Esophagus muscularis mucosa (tissue), 4 donors: ENCODE measurements around the gene MCM5. TPM values are rescaled to one million over a fixed set of nuclear protein-coding genes. Genes with fewer than 3 reads are reported as not detected.

Experiments used
- DNase-seq: peaks from one replicate; pipeline ENCODE4 v3.0.0-alpha.2; 2017; ENCODE audit errors: extremely low spot score
- H3K27ac ChIP-seq, 4 donors: fragments of 200-600 bp; sonication (generic); replicated peaks in 1 of 4; 1 replicate in 3 of 4; 2 replicates in 1 of 4; pipeline ENCODE4 v1.5.1; 2016 to 2019; ENCODE audit warnings: mild to moderate bottlenecking in 1 of 4
- H3K27me3 ChIP-seq, 4 donors: fragments of 200-600 bp; sonication (generic); one replicate each; pipeline versions ENCODE4 v1.5.1 to v1.6.0; 2016 to 2019
- H3K36me3 ChIP-seq, 4 donors: fragments of 200-600 bp; sonication (generic); one replicate each; pipeline ENCODE4 v1.5.1; 2016 to 2019
- H3K4me1 ChIP-seq, 4 donors: fragments of 200-600 bp; sonication (generic); one replicate each; pipeline ENCODE4 v1.5.1; 2016 to 2019
- H3K4me3 ChIP-seq, 4 donors: fragments of 200-600 bp; sonication (generic); 1 replicate in 2 of 4; 2 replicates in 2 of 4; pipeline ENCODE4 v1.5.1; 2016 to 2019; ENCODE audit warnings: mild to moderate bottlenecking in 4 of 4, moderate library complexity in 1 of 4
- H3K9me3 ChIP-seq, 4 donors: fragments of 200-600 bp; sonication (generic); 1 replicate in 3 of 4; 2 replicates in 1 of 4; pipeline ENCODE4 v1.5.1; 2016 to 2019
- EP300 ChIP-seq: sonication (generic); formaldehyde crosslinking; IDR thresholded peaks from one replicate; pipeline ENCODE4 v1.6.1; 2017; ENCODE audit warnings: antibody characterized with exemption
- POLR2A ChIP-seq: fragments of 450-650 bp; IDR thresholded peaks from one replicate; pipeline ENCODE4 v1.6.1; 2017; ENCODE audit warnings: antibody characterized with exemption, moderate library complexity, mild to moderate bottlenecking, low read depth
- POLR2AphosphoS5 ChIP-seq, 2 donors: sonication (generic); formaldehyde crosslinking; IDR thresholded peaks; one replicate each; pipeline ENCODE4 v1.6.1; 2017; ENCODE audit warnings: antibody characterized with exemption in 2 of 2
- WGBS: methylation state at CpG from one replicate; pipeline ENCODE4 v1.1.5; 2018; 5-methylcytosine and 5-hydroxymethylcytosine counted together
- intact Hi-C: fragments of 100-400 bp; cut with DNase I; formaldehyde crosslinking; loops from one replicate; pipeline ENCODE4 v1.15.1; 2023
- total RNA-seq, 4 donors: library from RNA; depleted of rRNA; stranded (reverse); fragments of >200 nt; gene quantifications; one replicate each; pipeline versions ENCODE4 v1.1.0 to v1.2.1, GENCODE V29; 2016
- TF ChIP-seq, protein P1 (sequence below), 3 experiments: fragments of 200-600 bp in 2 of 3; fragments of 450-650 bp in 1 of 3; sonication (generic) in 2 of 3; IDR thresholded peaks; one replicate each; pipeline ENCODE4 v1.5.1; 2017 to 2019; ENCODE audit warnings: antibody characterized with exemption in 3 of 3, mild to moderate bottlenecking in 2 of 3, moderate library complexity in 1 of 3

The MCM5 gene
- total RNA-seq, 4 donors from 2014 or later = 9.1 to 22.2 (median 16.4) TPM

DNA sequence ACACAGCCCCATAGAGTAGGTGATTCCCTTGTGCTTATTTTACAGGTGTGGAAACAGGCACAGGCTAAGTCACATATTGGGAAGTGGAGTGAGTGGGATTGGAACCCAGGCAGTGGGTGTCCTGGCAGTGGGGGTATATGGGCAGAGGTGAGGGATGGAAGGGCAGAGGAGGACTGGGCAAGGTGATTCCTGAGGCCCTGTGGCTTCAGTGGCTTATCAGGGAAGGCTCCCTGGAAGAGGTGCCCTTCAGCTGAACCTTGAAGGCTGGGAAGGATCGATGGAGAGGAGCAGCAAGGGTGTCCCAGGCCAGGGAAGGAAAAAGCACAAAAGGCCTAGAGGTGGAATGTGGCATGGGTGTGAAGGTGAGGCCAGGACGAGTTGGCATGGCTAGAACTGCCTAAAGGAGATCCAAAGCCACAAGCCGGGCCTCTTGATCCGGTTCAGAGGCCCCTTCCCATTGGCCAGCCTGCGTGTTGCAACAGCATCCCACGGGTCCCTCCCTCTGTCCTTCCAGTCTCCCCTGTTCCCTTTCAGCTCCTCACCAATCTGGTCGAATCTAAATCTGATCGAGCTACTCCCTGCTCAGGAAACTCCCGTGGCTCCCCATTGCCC, 41.7 kb downstream of the MCM5 start:
- Histone ChIP-seq H3K4me3 (no peak overlapping the region), H3K9me3 (no peaks in the 10 kb centered on the region), H3K27ac (no peak overlapping the region), H3K4me1 (peaks cover 0 to 19% (median 14%) of the 10 kb centered on the region in 4 donors), H3K27me3 (no peaks in the 10 kb centered on the region), H3K36me3 (no peaks in the 10 kb centered on the region)
- WGBS = 89% methylated on average over 9 of the region's 9 CpGs
- no peak for DNase-seq
- intact Hi-C loops = no loop called here
- no peak for TF ChIP-seq POLR2A

DNA sequence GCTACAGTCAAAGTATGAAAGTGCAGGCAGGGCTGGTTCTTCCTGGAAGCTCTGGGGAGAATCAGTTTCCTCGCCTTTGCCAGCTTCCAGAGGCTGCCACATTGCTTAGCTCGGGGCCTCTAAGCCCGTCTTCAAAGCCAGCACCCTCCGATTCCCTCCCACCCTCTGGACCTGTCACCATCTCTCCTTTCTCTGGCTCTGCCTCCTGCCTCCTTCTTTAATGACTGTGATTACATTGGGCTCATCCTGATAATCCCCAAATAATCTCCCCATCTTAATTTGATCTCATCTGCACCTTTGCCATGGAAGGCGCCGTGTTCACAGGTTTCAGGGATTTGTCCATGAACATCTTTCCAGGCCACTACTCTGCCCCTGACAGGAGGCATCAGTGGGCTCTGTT, 42.5 kb downstream of the MCM5 start:
- Histone ChIP-seq H3K9me3 (no peaks in the 10 kb centered on the region), H3K4me3 (no peak overlapping the region), H3K36me3 (no peaks in the 10 kb centered on the region), H3K27ac (no peak overlapping the region), H3K27me3 (no peaks in the 10 kb centered on the region), H3K4me1 (peaks cover 0 to 26% (median 22%) of the 10 kb centered on the region in 4 donors)
- TF ChIP-seq EP300 = no peak
- no peak for TF ChIP-seq POLR2A
- no peak for TF ChIP-seq POLR2AphosphoS5 (IDR thresholded peaks at IDR 0.05)
- TF ChIP-seq, protein P1, sequence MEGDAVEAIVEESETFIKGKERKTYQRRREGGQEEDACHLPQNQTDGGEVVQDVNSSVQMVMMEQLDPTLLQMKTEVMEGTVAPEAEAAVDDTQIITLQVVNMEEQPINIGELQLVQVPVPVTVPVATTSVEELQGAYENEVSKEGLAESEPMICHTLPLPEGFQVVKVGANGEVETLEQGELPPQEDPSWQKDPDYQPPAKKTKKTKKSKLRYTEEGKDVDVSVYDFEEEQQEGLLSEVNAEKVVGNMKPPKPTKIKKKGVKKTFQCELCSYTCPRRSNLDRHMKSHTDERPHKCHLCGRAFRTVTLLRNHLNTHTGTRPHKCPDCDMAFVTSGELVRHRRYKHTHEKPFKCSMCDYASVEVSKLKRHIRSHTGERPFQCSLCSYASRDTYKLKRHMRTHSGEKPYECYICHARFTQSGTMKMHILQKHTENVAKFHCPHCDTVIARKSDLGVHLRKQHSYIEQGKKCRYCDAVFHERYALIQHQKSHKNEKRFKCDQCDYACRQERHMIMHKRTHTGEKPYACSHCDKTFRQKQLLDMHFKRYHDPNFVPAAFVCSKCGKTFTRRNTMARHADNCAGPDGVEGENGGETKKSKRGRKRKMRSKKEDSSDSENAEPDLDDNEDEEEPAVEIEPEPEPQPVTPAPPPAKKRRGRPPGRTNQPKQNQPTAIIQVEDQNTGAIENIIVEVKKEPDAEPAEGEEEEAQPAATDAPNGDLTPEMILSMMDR (IDR thresholded peaks at IDR 0.05) = no peak
- WGBS = 91% methylated on average over 6 of the region's 6 CpGs
- intact Hi-C loops = no loop called here
- no peak for DNase-seq

DNA sequence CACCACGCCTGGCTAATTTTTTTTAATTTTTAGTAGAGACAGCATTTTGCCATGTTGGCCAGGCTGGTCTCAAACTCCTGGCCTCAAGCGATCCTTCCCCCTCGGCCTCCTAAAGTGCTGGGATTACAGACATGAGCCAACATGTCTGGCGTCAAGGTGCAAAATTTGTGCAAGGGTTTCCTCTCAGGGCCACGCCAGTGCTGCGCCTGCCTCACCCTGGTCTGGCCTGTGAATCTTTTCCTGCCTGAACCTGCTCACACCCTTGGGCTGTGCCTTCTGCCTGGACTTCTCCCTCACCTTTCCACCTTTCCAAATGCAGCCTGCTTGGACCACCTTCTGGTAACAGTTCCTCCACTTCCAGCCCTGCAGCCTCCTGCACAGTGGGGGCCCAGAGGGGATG, 43.4 kb downstream of the MCM5 start:
- intact Hi-C loops = no loop called here

DNA sequence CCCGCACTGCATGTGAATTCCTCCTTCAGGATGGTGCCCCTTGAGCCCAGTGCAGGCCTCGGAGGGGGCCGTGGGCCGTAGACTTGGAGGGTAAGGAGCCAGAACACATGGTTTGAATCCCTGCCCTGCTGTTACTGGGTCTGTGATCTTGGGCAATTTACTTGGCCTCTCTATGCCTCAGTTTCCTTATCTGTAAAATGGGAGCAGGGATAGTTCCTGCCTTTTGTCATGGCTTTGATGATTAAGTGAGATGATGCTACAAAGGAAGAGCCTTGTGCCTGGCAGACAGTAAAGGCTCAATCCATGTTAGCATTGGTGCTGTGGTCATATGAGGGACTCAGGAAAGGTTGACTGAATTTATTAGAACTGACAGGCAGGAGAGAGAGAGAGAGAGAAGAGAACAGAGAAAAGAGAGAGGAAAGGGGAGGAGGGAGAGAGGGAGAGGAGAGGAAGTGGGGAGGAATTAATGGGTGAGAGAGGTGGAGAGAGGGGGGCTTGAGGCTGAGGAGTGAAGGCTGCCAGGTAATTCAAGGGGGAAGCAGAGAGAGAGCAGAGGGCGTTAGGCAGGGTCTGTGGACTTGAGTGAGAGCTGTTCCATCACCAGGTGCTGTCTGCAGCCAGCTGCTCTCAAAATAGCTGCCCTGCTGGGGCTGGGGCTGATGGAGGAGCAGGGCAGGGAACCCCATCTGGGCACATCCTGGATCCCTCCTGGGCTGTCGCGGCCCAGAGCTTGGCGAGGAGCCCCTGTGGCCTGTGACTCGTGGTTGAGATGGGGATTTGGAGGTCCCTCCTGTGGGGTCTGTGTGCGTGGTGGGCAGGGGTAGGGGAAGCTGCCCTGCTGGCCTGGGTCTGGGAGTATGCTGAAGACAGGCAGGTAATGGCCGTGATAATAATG, 44.1 kb downstream of the MCM5 start:
- no peak overlapping the region for H3K4me3 ChIP-seq
- DNase-seq = no peak
- TF ChIP-seq EP300 (no peak), POLR2A (no peak), POLR2AphosphoS5 (IDR thresholded peaks at IDR 0.05) (no peak)
- TF ChIP-seq, protein P1 (IDR thresholded peaks at IDR 0.05) = no peak
- peak overlapping the region in 2 of 4 donors; percentile 82 to 85 for H3K27ac ChIP-seq
- H3K36me3 ChIP-seq = no peaks in the 10 kb centered on the region
- no peaks in the 10 kb centered on the region for H3K27me3 ChIP-seq
- no peaks in the 10 kb centered on the region for H3K9me3 ChIP-seq
- H3K4me1 ChIP-seq = peaks cover 0 to 32% (median 24%) of the 10 kb centered on the region in 4 donors
- intact Hi-C loops = no loop called here
- 93% methylated on average over 6 of the region's 11 CpGs for WGBS

More for the DNA sequence above, 43.4 kb downstream of the MCM5 start:
- no peaks in the 10 kb centered on the region for H3K27me3 ChIP-seq
- TF ChIP-seq EP300 = no peak
- no peak for TF ChIP-seq POLR2AphosphoS5 (IDR thresholded peaks at IDR 0.05)
- TF ChIP-seq, protein P1 (IDR thresholded peaks at IDR 0.05) = no peak
- no peak for TF ChIP-seq POLR2A
- 100% methylated on average over 6 of the region's 6 CpGs for WGBS
- H3K4me3 ChIP-seq = no peak overlapping the region
- peaks cover 0 to 32% (median 24%) of the 10 kb centered on the region in 4 donors for H3K4me1 ChIP-seq
- H3K9me3 ChIP-seq = no peaks in the 10 kb centered on the region
- H3K27ac ChIP-seq = no peak overlapping the region
- DNase-seq = no peak
- H3K36me3 ChIP-seq = no peaks in the 10 kb centered on the region

DNA sequence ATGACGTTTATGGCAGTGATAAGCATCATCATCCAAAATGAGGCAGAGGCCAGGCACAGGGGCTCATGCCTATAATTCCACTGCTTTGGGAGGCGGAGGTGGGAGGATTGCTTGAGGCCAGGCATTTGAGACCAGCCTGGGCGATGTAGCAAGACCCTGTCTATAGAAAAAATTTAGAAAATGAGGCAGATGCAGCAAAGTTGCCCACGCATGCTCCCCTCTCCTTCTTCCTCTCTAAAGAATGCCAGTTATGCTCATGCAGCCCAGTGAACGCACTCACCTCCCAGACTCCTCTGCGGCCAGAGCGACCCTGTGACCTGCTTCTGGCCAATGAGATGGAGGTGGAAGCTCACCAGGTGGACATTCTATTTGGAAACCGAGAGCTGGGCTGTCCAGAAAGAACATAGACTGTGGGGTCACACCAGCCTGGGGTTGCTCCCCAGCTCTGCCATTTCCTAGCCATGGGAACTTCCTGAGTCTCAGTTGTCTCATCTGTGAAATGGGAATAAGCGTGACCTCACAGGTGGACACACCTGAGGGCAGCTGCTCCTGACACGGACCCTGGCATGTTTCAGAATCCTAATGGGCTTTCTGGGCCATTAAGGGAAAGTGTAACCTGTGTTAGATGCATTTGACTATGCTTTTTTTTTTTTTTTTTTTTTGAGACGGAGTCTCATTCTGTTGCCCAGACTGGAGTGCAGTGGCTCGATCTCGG, 44.9 kb downstream of the MCM5 start:
- peak overlapping the region in 3 of 4 donors; percentile 71 to 85 (median 82) for H3K27ac ChIP-seq
- intact Hi-C loops = no loop called here

More for the DNA sequence above, 44.9 kb downstream of the MCM5 start:
- 94% methylated on average over 13 of the region's 13 CpGs for WGBS
- TF ChIP-seq EP300 (no peak), POLR2A (no peak), POLR2AphosphoS5 (IDR thresholded peaks at IDR 0.05) (no peak)
- TF ChIP-seq, protein P1 (IDR thresholded peaks at IDR 0.05) = no peak
- no peaks in the 10 kb centered on the region for H3K27me3 ChIP-seq
- H3K4me1 ChIP-seq = peaks cover 0 to 32% (median 24%) of the 10 kb centered on the region in 4 donors
- H3K36me3 ChIP-seq = no peaks in the 10 kb centered on the region
- H3K4me3 ChIP-seq = no peak overlapping the region
- no peaks in the 10 kb centered on the region for H3K9me3 ChIP-seq
- no peak for DNase-seq
